Head of caudate nucleus (tissue), 42 donors: Measurements from ENCODE around the gene MX1.

ENCODE experiments used
- DNase-seq, 42 donors: peaks; one replicate each; pipeline versions ENCODE4 v3.0.0 to v3.0.0-alpha.2; 2020 to 2021; ENCODE audit warnings: mixed read lengths in 7 of 42
- intact Hi-C: fragments of 100-400 bp; cut with DNase I; formaldehyde crosslinking; loops from one replicate; pipeline ENCODE4 v1.15.0; 2022

Gene MX1, protein sequence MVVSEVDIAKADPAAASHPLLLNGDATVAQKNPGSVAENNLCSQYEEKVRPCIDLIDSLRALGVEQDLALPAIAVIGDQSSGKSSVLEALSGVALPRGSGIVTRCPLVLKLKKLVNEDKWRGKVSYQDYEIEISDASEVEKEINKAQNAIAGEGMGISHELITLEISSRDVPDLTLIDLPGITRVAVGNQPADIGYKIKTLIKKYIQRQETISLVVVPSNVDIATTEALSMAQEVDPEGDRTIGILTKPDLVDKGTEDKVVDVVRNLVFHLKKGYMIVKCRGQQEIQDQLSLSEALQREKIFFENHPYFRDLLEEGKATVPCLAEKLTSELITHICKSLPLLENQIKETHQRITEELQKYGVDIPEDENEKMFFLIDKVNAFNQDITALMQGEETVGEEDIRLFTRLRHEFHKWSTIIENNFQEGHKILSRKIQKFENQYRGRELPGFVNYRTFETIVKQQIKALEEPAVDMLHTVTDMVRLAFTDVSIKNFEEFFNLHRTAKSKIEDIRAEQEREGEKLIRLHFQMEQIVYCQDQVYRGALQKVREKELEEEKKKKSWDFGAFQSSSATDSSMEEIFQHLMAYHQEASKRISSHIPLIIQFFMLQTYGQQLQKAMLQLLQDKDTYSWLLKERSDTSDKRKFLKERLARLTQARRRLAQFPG

GRCh38 chr21:41425954-41426675 lies at the start of gene MX1:
Gene MX1 (plus strand): TSS chr21:41426239. CDS start chr21:41432071, 5,832 bp downstream.
- intact Hi-C loops = no loop called here
- peak; percentile 33 to 90 (median 72) for DNase-seq

- peak in 3 of 42 donors; percentile 7 to 12 (median 10) for DNase-seq
- intact Hi-C loops = no loop called here
These were observed 48.3 kb upstream of the MX1 start for GRCh38 chr21:41377715-41378114.

- intact Hi-C loops = no loop called here
- DNase-seq = no peak
These were observed 47.2 kb upstream of the MX1 start for GRCh38 chr21:41378849-41379248.

DNA sequence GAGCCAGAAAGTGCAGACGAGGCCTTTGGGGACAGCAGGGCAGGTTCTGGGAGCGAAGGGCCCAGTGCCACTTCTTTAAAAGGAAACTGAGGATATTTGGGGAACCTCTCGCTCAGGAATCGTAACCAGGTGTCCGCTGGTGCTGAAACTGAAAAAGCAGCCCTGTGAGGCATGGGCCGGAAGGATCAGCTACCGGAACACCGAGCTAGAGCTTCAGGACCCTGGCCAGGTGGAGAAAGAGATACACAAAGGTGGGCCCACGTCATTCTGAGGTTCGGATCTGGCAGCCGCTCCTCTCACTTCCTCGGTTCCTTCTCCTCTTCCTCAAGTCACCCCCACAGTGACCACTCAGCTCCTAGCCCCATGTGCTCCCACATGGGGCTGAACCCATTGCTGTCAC lies 46.1 kb upstream of the MX1 start:
- DNase-seq = peak in 1 of 42 donors; percentile 19
- intact Hi-C loops = no loop called here

GRCh38 chr21:41381731-41382130 lies 44.3 kb upstream of the MX1 start:
- no peak for DNase-seq
- intact Hi-C loops = no loop called here

DNA sequence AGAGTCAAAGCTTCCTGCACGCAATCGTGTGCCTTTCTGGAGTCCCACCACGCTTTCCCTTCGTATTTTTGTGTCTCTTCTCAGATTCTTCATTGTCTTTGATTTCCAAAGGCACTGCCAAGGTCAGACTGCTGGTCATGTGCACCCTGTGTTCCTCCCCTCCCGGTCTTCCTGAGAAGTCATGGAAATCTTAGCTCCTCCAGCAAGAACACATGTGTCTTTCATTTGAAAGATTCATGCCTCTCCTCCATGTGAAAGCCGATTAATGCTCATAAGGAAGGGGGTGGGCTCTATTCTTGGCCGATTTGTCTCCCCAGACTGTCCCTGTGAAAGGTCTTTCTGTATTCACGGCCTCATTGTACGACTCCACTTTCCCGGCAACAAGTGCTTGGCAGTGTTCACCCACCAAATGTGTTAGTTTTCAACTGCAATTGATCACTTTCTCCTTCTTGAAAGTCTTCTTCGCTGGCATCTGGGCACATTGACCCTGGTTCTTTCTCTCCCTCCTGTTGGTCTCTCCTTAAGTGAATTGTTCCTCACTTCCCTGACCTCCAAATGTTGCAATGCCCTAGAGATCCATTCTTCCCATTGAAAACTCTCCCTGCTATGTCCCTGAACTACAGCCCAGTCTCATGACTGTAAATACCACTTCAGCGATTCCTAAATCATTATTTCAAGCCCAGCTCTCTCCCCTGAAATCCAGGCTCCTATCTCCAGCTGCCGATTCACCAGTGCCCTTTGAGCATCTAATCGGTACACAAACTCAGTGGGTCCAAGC lies 38.8 kb upstream of the MX1 start:
- DNase-seq = no peak
- intact Hi-C loops = no loop called here

DNA sequence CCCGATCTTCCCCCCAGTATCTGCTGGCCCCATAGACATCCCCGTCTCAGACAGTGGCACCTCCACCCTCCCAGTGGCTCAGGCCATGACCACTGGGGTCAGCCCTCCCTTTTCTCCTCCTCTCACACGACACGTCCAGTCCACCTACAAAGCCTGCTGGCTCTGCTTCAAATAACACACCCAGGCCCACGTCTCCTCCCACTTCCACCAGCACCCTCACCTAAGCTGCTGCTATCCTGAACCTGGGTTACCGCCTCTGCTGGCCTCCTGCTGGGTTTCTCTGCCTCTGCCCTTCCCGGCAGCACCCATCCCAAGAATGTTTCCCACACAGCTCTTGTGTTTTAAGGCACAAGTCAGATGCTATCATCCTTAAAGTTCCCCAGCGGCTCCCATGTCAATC lies 38.2 kb upstream of the MX1 start:
- intact Hi-C loops = no loop called here
- DNase-seq = no peak

DNA sequence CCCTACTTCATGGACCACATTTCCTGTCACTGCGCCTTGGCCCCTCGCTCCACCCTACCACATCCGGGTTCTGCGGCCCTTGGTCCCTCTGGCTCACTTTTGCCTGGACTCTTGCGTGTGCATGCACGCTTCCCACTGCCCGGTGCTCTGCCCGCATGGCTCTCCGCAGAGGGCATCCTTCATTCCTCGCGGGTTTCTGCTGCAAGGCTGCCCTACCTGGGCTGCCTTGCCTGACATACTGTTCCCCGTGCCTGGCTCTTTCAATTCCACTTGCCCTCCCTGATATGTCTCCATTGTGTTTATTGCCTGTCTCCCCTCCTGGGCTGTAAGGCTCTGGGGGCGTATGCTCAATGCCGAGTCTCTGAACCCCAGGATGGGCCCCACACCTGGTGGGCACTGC lies 37.8 kb upstream of the MX1 start:
- intact Hi-C loops = no loop called here
- DNase-seq = no peak

GRCh38 chr21:41390043-41390639 lies 35.9 kb upstream of the MX1 start:
- intact Hi-C loops = no loop called here
- DNase-seq = no peak

GRCh38 chr21:41393876-41394465 lies 32.1 kb upstream of the MX1 start:
- DNase-seq = peak in 1 of 42 donors; percentile 7
- intact Hi-C loops = no loop called here

DNA sequence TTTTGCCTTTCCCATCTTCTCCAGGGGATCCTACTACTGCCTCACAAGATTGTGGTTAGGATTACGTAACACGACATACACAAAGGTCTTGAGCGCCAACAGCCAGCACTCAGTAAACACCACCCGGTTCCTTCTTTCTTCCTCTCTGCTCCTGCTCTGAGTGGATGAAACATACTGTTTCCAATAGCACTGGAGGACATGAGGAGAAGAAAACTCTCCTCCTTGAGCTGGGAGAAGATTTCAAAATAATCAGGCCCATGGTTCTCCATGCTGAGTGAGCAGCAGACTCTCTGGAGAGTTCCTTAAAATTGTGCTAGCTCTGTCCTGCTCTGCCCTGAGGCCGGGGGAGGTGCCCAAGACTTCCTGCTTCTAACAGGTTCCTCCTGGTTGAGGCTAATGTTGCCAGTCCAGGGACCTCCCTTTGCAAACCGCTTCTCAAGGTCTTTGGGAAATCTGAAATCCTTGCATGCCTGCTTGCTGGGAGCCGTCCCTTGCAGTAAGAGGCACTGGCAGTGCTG lies 29.4 kb upstream of the MX1 start:
- intact Hi-C loops = no loop called here

GRCh38 chr21:41397471-41397891 lies 28.6 kb upstream of the MX1 start:
- peak in 1 of 42 donors; percentile 18 for DNase-seq
- intact Hi-C loops = no loop called here

More for the DNA sequence above, 29.4 kb upstream of the MX1 start:
- peak in 19 of 42 donors; percentile 7 to 51 (median 21) for DNase-seq

- intact Hi-C loops = no loop called here
- no peak for DNase-seq
These were observed 27.8 kb upstream of the MX1 start for GRCh38 chr21:41398251-41398650.

DNA sequence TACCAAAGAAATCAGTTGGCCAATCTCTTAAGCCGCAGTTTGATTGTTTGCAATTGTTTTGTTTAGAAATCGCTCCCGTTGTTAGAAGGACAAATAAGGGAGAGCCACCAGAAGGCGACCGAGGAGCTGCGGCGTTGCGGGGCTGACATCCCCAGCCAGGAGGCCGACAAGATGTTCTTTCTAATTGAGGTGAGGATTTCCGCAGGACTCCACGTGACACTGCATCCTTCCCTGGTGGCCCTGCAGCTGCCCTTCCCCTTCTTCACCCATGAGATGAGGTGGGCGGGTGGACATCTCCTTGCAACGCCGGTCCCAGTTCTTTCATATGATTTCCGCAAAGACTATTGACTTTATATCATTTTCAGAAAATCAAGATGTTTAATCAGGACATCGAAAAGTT lies 27.2 kb upstream of the MX1 start:
- peak in 1 of 42 donors; percentile 14 for DNase-seq
- intact Hi-C loops = no loop called here

DNA sequence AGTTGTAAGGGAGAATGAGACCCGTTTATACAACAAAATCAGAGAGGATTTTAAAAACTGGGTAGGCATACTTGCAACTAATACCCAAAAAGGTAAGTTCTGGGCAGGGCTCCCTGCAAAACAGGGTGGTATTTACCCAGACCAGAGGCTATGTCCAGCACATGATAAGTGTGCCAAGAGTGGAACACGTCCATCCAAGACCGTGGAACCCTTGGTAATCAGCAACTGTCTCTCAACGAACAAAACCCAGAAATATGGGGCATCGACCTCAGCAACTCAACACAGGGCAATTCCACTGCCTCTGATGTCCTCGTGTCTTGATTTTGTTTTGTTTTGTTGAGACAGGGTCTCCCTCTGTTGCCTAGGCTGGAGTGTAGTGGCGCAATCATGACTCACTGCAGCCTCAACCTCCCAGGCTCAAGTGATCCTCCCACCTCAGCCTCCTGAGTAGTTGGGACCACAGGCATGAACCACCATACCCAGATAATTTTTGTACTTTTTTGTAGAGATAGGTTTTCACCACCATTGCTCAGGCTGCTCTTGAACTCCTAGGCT lies 26.7 kb upstream of the MX1 start:
- no peak for DNase-seq
- intact Hi-C loops = no loop called here

DNA sequence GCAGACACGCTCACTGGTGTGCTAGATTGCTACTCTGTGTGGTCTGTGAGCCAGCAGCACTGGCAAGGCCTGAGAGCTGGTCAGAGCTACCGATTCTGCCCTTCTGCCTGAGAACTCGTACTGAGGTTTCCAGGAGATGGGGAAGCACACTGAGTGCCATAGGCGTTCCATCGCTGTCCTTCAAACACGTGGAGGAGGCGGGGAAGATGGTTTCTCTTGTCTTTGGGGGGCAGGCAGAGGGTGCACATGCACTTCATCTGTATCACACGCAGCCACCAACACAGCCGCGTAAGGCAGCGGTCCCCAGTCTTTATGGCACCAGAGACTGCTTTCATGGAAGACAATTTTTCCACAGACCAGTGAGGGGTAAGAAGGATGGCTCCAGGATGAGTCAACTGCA lies 23.8 kb upstream of the MX1 start:
- intact Hi-C loops = no loop called here
- peak in 1 of 42 donors; percentile 7 for DNase-seq

GRCh38 chr21:41402796-41403195 lies 23.2 kb upstream of the MX1 start:
- intact Hi-C loops = no loop called here
- DNase-seq = peak in 1 of 42 donors; percentile 18

DNA sequence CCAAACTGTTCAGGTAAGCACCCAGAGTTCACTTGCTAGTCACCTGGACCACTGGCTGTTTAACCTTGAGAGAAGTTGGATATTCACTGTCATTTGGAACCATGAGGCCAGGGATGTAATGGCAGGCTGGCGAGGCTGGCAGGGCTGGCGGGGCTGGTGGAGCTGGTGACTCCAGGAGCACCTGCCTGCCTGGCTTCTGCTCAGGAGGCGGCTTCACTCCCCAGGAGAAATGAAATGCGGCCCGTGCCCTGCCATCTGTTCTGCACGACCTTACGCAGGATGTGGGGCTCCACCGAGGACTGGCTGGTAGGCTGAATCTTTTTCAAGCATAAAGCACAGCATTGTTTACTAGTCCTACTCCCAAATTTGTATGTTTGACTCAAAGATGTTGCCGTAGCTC lies 22.7 kb upstream of the MX1 start:
- DNase-seq = peak in 1 of 42 donors; percentile 23
- intact Hi-C loops = no loop called here
